GM18498 (cell line): Measurements from ENCODE around the gene CIDEA.
"Not testable (repeated sequence)": the region's sequence is repeated elsewhere in the genome, so short reads cannot be mapped to it uniquely, and the experiment has no call there.

Experiments
- ATAC-seq: cut with Tn5 transposase; IDR thresholded peaks from one replicate; pipeline ENCODE4 v1.9.1; 2021; ENCODE audit warnings: mild to moderate bottlenecking, moderate library complexity; ENCODE audit not compliant: unreplicated experiment

CIDEA gene

GRCh38 chr18:12254136-12254819, at the start of gene CIDEA:
TSS of gene CIDEA (plus strand) at chr18:12254361. CDS start at chr18:12254384, 23 bp downstream.
- ATAC-seq = no peak

- not testable (repeated sequence) for ATAC-seq
Measured at GRCh38 chr18:12208296-12209153, 45.6 kb upstream of the CIDEA start.

GRCh38 chr18:12212308-12212707, 41.9 kb upstream of the CIDEA start:
- ATAC-seq = not testable (repeated sequence)

- not testable (repeated sequence) for ATAC-seq
Measured at GRCh38 chr18:12214296-12215005, 39.7 kb upstream of the CIDEA start.

GRCh38 chr18:12216471-12216870, 37.7 kb upstream of the CIDEA start:
- not testable (repeated sequence) for ATAC-seq

- ATAC-seq = not testable (repeated sequence)
Measured at GRCh38 chr18:12218603-12219002, 35.6 kb upstream of the CIDEA start.

- not testable (repeated sequence) for ATAC-seq
Measured at GRCh38 chr18:12222041-12222440, 32.1 kb upstream of the CIDEA start.

GRCh38 chr18:12223326-12223725, 30.8 kb upstream of the CIDEA start:
- not testable (repeated sequence) for ATAC-seq

GRCh38 chr18:12226807-12227206, 27.4 kb upstream of the CIDEA start:
- not testable (repeated sequence) for ATAC-seq

GRCh38 chr18:12227399-12228186, 26.6 kb upstream of the CIDEA start:
- ATAC-seq = not testable (repeated sequence)

- not testable (repeated sequence) for ATAC-seq
Measured at GRCh38 chr18:12228308-12228707, 25.9 kb upstream of the CIDEA start.

- not testable (repeated sequence) for ATAC-seq
Measured at GRCh38 chr18:12230561-12230960, 23.6 kb upstream of the CIDEA start.

- ATAC-seq = no peak
Measured at GRCh38 chr18:12231040-12231882, 22.9 kb upstream of the CIDEA start.

- no peak for ATAC-seq
Measured at GRCh38 chr18:12231986-12232385, 22.2 kb upstream of the CIDEA start.

GRCh38 chr18:12233378-12233777, 20.8 kb upstream of the CIDEA start:
- no peak for ATAC-seq

- no peak for ATAC-seq
Measured at GRCh38 chr18:12234451-12235190, 19.5 kb upstream of the CIDEA start.

GRCh38 chr18:12236141-12236540, 18.0 kb upstream of the CIDEA start:
- ATAC-seq = no peak

GRCh38 chr18:12236934-12237832, 17.0 kb upstream of the CIDEA start:
- ATAC-seq = peak; percentile 87
